ENCODE measurements around the gene ZIC5.

ZIC5 gene

DNA sequence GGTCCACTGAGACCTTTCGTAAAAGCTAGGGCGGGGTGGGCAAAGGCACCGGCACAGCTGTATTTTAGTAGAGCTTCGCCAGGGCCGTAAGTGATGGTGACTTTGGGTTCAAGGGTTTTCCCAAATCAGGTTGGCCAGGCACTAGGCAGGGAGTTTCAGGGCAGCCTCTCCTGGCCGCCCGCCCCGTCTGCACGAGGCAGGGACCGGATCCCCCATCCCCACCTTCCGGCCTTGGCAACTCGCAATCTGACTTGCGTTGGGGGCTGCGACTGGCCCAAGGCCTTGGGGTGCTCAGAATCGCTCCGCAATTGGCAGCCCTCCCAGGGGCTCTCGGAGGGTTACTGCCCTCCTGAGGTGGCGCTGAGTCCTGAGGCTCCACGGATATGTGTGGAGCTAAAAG, 4.1 kb upstream of the ZIC5 start:
- DNase-seq (ENCODE audit: low read depth): no peak

DNA sequence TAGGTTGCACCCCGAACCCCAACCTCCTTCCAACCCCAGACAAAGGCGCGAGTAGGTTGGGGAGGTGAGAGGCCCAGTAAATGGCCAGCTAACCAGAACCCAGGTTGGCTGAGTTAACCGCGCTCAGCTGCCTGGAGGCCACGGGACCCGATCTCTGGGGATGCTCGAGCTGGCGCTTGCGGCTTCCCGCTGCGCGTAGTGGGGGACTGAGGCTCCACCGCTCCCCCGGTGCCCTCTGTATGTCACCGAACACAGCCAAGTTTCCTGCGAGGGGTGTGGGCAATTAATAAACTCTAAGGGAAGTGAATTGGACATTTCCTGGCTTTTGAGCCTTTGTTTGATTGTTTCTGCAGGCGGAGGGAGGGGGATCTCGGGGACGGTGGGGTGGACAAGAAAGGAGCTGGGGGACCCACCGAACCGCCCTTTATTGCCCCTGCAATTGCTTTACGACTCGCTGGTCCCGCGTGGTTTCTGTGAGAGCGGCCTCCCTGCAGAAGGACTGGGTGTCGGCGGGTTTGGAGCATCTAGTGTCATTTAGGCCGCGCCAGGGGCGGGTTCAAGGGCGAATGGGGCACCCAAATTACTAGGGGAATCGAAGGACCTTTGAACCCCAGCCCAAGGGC, 3.5 kb upstream of the ZIC5 start:
- no peak for DNase-seq (ENCODE audit: low read depth)

- no peak for DNase-seq (ENCODE audit: low read depth)
Measured at GRCh38 chr13:99974296-99974938, 2.9 kb upstream of the ZIC5 start.

DNA sequence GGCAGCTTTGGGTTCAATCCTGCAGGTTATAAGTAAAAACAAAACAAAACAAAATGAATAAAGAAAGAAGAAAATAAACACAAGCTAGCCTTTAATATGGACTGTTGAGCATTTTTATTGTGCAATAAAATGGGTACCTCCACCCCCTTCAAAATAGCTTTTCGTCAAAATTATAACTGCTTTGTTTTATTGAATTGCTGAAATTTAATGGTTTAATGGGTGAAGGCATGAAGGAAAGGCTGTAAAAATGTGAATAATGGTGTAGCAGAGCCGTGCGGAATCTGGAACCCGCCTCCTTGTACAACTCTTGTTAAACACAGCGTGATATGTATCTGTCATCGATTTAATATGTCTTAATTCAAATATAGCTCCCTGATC, 2.2 kb upstream of the ZIC5 start:
- DNase-seq (ENCODE audit: low read depth): no peak

DNA sequence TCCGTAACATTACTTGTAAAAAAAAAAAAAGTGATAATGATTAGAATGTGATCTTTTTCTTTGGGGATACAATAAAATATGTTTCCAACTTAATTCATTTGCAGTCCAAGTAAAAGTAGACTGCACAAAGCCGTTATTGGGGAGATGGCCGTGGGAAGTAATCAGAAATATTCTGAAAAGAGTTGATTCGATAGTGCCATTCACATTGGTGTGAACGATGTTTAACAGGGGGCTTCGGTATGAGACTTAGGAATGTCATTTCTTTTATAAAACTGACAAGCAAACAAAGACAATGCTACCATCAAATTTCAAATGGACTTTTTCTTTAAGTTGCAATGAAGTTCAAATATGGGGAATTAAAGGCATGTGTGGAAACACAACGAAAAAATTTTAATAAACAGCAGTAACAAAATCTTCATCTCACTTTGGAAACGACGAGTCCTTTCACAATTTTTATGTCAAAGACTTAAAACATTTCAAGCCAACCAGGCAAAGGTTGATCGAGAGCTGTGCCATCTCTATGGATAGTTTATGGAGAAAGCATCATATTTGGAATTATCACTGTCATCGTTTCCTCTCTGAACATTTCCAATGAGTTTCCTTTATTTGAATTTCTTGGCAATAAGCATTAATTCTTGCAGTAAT, 1.7 kb upstream of the ZIC5 start:
- no peak for DNase-seq (ENCODE audit: low read depth)

DNA sequence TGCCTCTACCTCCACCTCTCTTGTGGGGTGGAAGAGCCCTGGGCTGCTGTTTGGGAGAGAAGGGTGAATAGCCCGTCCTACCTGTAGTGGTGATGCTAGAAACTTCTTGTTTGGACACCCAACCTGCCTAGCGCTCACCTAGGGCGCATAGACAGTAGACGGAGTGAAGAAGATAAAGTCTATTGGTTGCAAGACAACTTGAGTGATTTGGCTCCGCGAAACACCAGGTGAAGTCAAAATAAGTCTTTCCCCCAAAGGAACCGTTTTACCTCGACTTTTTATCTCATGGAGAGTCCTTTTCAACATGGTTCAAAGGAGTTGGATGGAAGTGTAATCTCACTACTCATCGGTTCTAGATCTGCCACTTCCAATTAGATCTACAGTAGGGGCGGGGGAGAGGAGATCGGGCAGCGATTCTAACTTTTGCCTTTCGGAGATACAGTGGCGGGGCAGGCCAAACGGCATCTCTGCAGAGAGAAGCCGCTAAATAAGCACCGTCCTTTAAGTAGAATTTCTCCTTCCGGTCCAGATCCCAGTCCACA, 694 bp upstream of the ZIC5 start:
- DNase-seq (ENCODE audit: low read depth): no peak

GRCh38 chr13:99970651-99971575, 654 bp downstream of the ZIC5 start:
- DNase-seq (ENCODE audit: low read depth): no peak

- no peak for DNase-seq (ENCODE audit: low read depth)
Measured at GRCh38 chr13:99969919-99970650, 1.5 kb downstream of the ZIC5 start.

DNA sequence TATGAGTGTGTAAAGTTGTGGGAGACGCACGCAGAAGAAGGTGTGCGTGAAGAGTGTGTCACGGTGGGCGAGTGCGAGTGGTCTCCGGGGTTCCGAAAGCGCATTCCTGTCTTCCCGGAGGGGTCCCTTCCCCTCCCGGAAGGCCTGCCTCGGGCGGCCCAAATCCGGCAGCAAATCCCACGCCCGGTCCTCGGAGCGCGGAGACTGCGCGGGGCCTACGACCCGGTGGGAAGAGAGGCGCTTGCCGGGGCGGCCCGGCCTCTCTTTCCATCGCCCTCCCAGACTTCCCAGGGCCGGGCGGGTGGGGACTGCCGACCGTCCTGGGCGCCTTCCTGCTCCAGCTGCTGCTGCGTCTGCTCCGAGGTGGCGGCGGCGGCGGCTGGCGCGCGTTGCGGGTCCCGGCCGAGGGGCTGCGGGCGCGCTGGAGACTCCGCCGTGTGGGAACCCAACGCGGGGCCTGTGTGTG, 2.1 kb downstream of the ZIC5 start:
- DNase-seq (ENCODE audit: low read depth): no peak

GRCh38 chr13:99968521-99969452, 2.8 kb downstream of the ZIC5 start:
- DNase-seq (ENCODE audit: low read depth): no peak

GRCh38 chr13:99967869-99968520, 3.6 kb downstream of the ZIC5 start:
- no peak for DNase-seq (ENCODE audit: low read depth)

- no peak for DNase-seq (ENCODE audit: low read depth)
Measured at GRCh38 chr13:99967498-99967868, 4.1 kb downstream of the ZIC5 start.

DNA sequence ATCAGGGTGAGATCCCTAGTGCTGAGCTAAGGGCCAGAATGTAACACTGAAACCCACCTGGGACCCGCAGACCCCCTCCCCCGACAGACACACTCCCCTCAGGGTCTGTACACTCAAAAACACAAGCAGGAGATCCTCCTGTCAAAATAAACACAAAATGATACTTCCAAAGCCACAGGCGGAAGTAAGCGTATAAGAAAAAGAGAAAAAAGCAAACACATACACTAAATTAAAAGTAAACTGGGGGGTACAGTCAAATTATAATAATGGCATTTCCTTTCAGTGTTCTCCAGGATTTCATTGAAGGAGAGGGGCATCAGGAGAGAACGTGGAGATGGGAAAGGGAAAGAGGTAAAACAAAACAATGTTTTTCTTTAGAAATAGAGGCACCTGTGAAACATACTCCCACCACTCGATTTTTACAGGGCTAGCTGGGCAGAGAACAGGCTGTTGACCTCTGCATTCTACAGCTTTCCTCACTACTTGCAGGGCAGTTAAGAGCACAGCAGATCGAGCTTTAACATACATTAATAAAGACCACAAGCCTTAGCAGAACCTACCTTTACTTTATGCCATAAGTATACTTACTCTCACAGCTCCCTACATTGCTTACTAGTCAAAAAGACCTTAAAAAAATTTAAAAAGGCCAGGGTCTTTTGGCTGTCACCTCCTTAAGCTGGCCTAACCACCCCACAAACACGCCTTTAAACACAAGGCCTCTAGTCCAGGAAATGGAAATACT, 5.3 kb downstream of the ZIC5 start:
- no peak for DNase-seq (ENCODE audit: low read depth)

DNA sequence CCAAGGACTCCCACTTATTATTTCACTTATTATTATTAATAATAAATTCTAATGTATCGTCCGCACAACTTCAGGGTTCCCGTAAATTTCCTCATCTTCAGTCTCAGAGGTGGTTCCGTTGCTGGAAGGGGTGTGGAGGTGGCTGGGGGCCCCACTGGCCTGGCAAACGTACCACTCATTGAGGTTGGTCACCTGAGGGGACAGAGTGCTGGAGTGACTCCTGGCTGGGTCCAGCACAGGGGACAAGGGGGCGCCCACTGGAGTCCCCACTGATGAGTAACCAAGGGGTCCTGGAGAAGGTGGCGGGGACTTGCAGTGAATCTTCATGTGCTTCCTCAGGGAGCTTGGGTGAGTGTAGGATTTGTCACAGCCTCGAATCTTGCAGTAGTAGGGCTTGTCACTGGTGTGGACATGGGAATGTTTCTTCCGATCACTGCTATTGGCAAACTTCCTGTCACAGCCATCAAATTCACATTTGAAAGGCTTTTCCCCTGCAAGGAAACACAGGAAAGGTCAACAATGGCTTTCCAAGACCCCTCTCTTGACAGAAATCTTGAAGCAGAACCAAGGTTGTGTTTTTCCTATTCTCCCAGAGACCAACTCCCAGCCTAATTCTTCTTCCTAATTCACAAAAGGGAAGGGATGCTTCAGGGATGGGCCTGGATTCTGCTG, 6.1 kb downstream of the ZIC5 start:
- DNase-seq (ENCODE audit: low read depth): no peak

- DNase-seq (ENCODE audit: low read depth): no peak
Measured at GRCh38 chr13:99963816-99964339, 7.7 kb downstream of the ZIC5 start.

GRCh38 chr13:99962242-99962641, 9.3 kb downstream of the ZIC5 start:
- DNase-seq (ENCODE audit: low read depth): no peak

DNA sequence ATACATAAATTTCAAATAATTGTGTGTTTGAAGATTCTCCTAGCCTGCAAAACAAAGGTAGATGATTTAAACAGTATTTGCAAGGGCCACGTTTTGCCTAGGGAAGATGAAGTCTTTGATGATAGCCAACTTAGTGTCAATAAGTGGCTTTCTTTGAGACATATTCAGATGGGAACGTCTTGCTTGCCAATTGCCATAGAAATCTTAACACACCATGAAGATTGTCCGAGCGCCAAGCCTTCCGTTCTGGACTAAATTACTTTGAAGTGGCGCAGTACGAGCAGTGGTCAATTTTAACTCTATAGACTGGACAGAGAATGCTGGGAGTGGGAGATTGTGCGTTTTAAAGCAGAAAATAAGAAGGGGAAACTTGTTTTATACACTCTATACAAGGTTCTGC, 9.9 kb downstream of the ZIC5 start:
- DNase-seq (ENCODE audit: low read depth): no peak

GRCh38 chr13:99960663-99961311, 10.8 kb downstream of the ZIC5 start:
- DNase-seq (ENCODE audit: low read depth): no peak
